Measurements from ENCODE around the gene DISC1. TPM values are rescaled to one million over a fixed set of nuclear protein-coding genes. Genes with fewer than 3 reads are reported as not detected.

DISC1 gene
- total RNA-seq, 2 experiments from 2014 or later: 3.5 to 5.0 TPM

GRCh38 chr1:231828182-231828920 lies 201.8 kb downstream of the DISC1 start:
- no peak for DNase-seq
- TF ChIP-seq CTCF (IDR thresholded peaks at IDR 0.05): no peak
- Mint-ChIP-seq H3K36me3 (ENCODE audit: low read depth) (peaks cover 1% of the 10 kb centered on the region), H3K4me3 (no peak overlapping the region), H3K27me3 (no peaks in the 10 kb centered on the region), H3K4me1 (ENCODE audit: low read depth) (no peaks in the 10 kb centered on the region), H3K27ac (no peak overlapping the region), H3K9me3 (no peaks in the 10 kb centered on the region)
- POLR2A ChIA-PET: interaction anchor here (0.6 kb wide), 1 partner anchor 225 kb away, joined by 3 read pairs; no protein-coding TSS in a partner anchor
- ATAC-seq: no peak
- CTCF ChIA-PET: no interaction called here
- intact Hi-C loops (cut with micrococcal nuclease): no loop called here

- Mint-ChIP-seq H3K4me3 (no peak overlapping the region), H3K4me1 (ENCODE audit: low read depth) (no peaks in the 10 kb centered on the region), H3K9me3 (no peaks in the 10 kb centered on the region), H3K27ac (no peak overlapping the region), H3K27me3 (no peaks in the 10 kb centered on the region), H3K36me3 (ENCODE audit: low read depth) (peaks cover 1% of the 10 kb centered on the region)
- no peak for TF ChIP-seq CTCF (IDR thresholded peaks at IDR 0.05)
- ATAC-seq (no peak), DNase-seq (no peak)
- intact Hi-C loops (cut with micrococcal nuclease): no loop called here
- ChIA-PET POLR2A (no interaction called here), CTCF (no interaction called here)
Measured at GRCh38 chr1:231829332-231829731, 202.7 kb downstream of the DISC1 start.

- no peaks in the 10 kb centered on the region for H3K4me1 Mint-ChIP-seq (ENCODE audit: low read depth)
- no peak overlapping the region for H3K4me3 Mint-ChIP-seq
- no peaks in the 10 kb centered on the region for H3K36me3 Mint-ChIP-seq (ENCODE audit: low read depth)
- no peaks in the 10 kb centered on the region for H3K9me3 Mint-ChIP-seq
- intact Hi-C loops (cut with micrococcal nuclease): no loop called here
- no peak overlapping the region for H3K27ac Mint-ChIP-seq
- POLR2A ChIA-PET: no interaction called here
- TF ChIP-seq CTCF (IDR thresholded peaks at IDR 0.05): no peak
- DNase-seq (no peak), ATAC-seq (no peak)
- CTCF ChIA-PET: no interaction called here
- no peaks in the 10 kb centered on the region for H3K27me3 Mint-ChIP-seq
Measured at GRCh38 chr1:231836227-231836893, 209.8 kb downstream of the DISC1 start.

GRCh38 chr1:231838521-231838920 lies 211.9 kb downstream of the DISC1 start:
- DNase-seq: no peak
- TF ChIP-seq CTCF (IDR thresholded peaks at IDR 0.05): no peak
- intact Hi-C loops (cut with micrococcal nuclease): no loop called here
- H3K4me1 Mint-ChIP-seq (ENCODE audit: low read depth): no peaks in the 10 kb centered on the region
- ChIA-PET POLR2A (no interaction called here), CTCF (no interaction called here)
- ATAC-seq: no peak
- H3K4me3 Mint-ChIP-seq: no peak overlapping the region
- no peaks in the 10 kb centered on the region for H3K36me3 Mint-ChIP-seq (ENCODE audit: low read depth)
- no peak overlapping the region for H3K27ac Mint-ChIP-seq
- H3K27me3 Mint-ChIP-seq: no peaks in the 10 kb centered on the region
- H3K9me3 Mint-ChIP-seq: no peaks in the 10 kb centered on the region

- TF ChIP-seq CTCF (IDR thresholded peaks at IDR 0.05): no peak
- CTCF ChIA-PET: no interaction called here
Measured at GRCh38 chr1:231839999-231840398, 213.4 kb downstream of the DISC1 start.

More at GRCh38 chr1:231839999-231840398, 213.4 kb downstream of the DISC1 start:
- Mint-ChIP-seq H3K9me3 (no peaks in the 10 kb centered on the region), H3K4me1 (ENCODE audit: low read depth) (peaks cover 6% of the 10 kb centered on the region), H3K36me3 (ENCODE audit: low read depth) (no peaks in the 10 kb centered on the region), H3K27me3 (no peaks in the 10 kb centered on the region), H3K27ac (no peak overlapping the region), H3K4me3 (no peak overlapping the region)
- POLR2A ChIA-PET: no interaction called here
- DNase-seq (no peak), ATAC-seq (no peak)
- intact Hi-C loops (cut with micrococcal nuclease): no loop called here

All from activated CD8-positive, alpha-beta T cell treated with anti-CD3 and anti-CD28 coated beads for 36 hours (primary cell).